Stimulated activated CD4-positive, alpha-beta T cell treated with anti-CD3 and anti-CD28 coated beads, Interleukin-12 subunit alpha, Interleukin-12 subunit beta, amount 100 ng/mL, for 48 hours (primary cell): Measurements from ENCODE around the gene EPB41L5.
"Not testable (repeated sequence)": the region's sequence is repeated elsewhere in the genome, so short reads cannot be mapped to it uniquely, and the experiment has no call there.

Experiments used
- DNase-seq, 3 donors: peaks; one replicate each; pipeline ENCODE4 v3.0.0-alpha.2; 2020; ENCODE audit warnings: low read depth in 2 of 3, low spot score in 1 of 3

Gene EPB41L5

DNA sequence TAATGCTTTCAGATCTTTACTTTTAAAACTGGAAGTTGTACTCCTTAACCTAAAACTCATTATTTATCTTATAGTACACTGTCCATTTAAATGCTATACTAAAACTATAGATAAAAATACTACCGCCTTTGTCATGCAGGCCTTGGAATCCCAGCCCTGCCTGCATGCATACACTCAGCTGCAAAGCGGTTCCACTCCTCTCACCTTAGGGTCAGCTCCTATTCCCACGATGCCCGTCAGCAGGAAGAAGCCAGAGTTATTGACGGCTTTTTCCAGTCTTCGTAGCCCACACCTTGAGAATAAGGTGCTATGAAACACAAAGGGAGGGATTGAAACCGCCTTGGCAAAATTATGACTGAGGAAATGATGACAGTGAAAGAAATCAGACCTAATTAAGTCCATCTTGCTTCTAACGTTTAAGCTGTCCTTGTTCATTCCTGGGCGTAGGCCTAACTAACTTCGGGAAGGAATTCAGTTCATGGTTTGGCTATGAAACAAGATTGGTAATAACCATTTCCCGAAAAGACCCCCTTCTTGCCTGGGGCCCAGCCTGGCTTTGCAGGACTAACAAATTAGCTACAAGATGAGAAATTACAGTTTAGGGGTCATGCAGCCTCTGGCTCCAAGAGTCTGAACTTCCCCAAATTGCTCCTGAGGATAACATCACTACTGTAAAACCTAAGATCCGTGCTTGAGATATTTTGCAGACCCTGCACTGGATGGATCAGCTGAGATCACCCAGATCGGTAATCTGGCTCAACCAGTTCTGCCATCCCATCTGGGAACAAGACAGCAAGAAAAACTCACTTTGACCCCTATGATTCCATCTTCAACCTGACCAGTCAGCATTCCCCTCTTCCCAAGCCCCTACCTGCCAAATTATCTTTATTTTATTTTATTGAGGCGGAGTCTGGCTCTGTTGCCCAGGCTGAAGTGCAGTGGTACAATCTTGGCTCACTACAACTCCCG lies 17.1 kb downstream of the EPB41L5 start:
- no peak for DNase-seq

DNA sequence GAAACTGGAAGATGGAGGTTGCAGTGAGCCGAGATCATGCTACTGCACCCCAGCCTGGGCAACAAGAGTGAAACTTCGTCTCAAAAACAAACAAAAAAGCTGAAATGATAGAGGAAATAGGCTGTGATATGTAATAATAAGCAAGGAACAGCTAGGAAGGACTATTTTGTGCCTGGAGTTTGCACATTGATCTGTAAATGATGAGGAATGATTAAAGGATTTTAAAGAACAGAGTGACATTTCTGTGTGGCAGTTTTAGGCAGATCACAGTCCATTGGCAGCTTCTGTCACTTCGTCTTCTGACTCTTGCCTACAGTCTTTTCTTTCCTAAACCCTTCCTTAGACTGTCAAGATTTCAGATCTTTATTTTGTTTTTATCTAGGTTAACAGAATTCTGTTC lies 19.4 kb downstream of the EPB41L5 start:
- DNase-seq: no peak

DNA sequence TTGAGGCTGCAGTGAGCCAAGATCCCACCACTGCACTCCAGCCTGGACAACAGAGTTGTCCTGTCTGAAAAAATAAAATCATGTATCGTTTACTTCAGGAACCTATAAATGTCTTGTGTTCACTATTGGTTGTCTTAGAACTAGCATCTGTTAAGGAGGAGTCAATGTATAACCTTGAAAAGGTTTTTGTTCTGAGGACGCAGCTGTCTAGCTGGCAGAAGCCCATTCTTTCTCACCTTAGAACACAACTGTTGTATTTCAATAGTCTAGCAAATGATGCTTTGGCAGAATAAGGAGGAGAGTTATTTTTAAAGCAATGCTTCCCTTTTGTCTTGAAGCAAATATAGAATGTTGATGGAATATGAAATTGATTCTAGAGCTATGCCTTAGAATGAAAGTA lies 21.1 kb downstream of the EPB41L5 start:
- DNase-seq: no peak

DNA sequence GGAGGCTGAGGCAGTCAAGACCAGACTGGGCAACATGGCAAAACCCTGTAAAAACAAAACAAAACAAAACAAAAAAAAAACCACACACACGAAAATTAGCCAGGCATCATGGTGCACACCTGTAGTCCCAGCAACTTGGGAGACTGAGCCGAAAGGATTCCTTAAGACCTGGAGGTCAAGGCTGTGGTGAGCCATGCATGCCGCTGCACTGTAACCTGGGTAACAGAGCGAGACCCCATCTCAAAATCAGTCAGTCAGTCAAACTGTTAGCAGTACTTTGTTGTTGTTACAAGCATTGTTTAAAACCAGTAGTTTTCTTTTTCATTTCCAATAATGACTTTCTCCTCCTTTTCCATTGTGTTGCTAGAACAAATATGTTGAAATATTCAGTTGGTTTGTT lies 21.7 kb downstream of the EPB41L5 start:
- no peak for DNase-seq

GRCh38 chr2:120036145-120036544 lies 23.3 kb downstream of the EPB41L5 start:
- no peak for DNase-seq

DNA sequence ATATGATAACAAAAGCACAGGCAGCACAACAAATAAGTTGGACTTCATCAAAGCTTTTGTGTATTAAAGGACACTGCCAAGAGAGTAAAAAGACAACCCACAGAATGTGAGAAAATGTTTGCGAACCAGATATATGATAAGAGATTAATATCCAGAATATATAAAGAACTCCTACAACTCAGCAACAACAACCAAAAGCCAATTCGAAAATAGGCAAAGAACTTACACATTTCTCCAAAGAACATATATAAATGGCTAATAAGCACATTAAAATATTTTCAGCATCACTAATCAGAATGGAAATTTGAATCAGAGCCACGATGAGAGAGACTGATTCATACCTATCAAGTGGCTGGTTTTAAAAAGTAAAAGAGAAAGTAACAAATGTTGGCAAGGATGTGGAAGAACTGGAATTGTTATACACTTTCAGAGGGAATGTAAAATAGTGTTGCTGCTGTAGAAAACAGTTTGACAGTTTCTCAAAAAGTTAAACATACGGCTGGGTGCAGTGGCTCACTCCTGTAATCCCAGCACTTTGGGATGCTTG lies 25.2 kb downstream of the EPB41L5 start:
- DNase-seq: no peak

DNA sequence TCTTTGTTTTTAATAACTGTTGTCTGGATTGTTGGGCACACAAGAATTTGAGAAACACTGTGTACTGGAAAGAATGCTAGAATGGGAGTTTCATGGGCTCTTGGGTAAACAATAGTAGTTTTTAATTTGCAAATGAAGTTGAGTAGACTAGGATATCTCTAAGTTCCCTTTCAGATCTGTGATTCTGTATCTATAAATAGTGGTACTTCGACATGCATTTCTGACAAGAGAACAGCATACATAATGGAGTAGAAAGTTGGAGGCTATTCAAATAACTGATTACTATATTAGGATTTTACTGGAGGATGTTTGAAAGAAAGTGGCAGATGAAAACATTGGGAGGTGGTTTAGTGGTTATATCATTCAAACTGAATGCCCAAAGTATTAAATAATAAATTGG lies 29.5 kb downstream of the EPB41L5 start:
- DNase-seq: no peak

DNA sequence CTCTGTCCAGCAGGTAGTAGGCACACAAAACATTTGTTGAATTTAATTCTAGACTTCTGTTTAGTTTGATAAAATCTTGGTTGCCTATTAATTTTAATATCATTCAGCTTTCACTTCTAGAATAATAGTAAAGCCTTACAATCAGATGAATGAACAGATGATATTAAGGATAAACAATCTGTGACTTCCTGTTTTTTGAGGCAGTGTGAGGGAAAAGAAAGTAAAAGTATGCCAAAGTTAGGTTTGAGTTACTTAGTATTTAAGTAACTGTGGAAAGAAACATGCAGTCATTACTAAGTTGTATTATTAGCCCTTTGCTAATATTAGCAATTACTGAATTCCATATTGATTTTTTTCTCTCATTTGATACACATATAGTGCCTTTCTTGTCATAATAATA lies 31.5 kb downstream of the EPB41L5 start:
- no peak for DNase-seq

DNA sequence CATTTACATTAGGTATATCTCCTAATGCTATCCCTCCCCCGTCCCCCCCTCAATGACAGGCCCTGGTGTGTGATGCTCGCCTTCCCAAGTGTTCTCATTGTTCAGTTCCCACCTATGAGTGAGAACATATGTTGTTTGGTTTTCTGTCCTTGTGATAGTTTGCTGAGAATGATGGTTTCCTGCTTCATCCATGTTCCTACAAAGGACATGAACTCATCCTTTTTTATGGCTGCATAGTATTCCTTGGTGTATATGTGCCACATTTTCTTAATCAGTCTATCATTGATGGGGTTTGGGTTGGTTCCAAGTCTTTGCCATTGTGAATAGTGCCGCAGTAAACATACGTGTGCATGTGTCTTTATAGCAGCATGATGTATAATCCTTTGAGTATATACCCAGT lies 32.9 kb downstream of the EPB41L5 start:
- not testable (repeated sequence) for DNase-seq

DNA sequence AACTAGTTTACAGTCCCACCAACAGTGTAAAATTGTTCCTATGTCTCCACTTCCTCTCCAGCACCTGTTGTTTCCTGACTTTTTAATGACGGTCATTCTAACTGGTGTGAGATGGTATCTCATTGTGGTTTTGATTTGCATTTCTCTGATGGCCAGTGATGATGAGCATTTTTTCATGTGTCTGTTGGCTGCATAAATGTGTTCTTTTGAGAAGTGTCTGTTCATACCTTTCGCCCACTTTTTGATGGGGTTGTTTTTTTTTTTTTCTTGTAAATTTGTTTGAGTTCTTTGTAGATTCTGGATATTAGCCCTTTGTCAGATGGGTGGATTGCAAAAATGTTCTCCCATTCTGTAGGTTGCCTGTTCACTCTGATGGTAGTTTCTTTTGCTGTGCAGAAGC lies 33.4 kb downstream of the EPB41L5 start:
- DNase-seq: not testable (repeated sequence)

DNA sequence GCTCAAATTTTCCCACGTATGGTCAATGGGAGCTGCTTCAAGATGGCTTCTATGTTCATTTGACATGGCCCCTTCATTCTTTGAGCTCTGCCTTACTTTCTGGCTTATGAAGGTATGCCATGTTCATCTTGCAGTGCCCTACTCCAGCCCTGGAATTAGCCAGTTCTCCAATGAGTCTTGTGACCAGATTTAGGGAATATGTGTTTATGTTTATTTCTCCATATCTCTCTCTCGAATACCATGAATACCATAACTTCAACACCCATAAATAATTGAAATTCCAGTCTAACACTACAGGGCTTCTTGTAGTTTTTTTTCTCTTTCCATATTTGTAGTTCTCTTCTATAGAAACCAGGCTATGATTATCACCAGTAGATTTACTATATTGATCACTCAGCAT lies 39.7 kb downstream of the EPB41L5 start:
- DNase-seq: no peak

GRCh38 chr2:120053891-120054290 lies 41.0 kb downstream of the EPB41L5 start:
- DNase-seq: no peak

GRCh38 chr2:120059483-120059882 lies 46.6 kb downstream of the EPB41L5 start:
- no peak for DNase-seq

DNA sequence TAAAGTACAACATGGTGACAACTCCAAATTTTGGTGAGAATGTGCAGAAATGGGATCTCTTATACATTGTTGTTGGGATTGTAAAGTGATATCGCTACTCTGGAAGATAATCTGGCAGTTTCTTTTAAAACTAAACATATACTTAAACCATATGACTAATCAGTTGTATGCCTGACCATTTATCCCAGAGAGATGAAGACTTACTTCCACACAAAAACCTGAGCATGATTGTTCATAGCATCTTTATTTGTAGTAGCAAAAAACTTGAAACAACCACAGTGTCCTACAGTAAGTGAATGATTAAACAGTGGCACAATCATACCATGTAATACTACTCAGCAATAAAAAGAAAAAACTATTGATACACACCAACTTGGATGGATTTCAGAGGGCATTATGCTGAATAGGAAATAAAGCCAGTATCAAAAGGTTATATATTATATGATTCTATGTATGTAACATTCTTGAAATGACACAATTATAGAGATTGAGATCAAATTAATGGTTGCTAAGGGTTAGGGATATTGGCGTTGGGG lies 47.3 kb downstream of the EPB41L5 start:
- DNase-seq: no peak

GRCh38 chr2:120064664-120065063 lies 51.8 kb downstream of the EPB41L5 start:
- no peak for DNase-seq

DNA sequence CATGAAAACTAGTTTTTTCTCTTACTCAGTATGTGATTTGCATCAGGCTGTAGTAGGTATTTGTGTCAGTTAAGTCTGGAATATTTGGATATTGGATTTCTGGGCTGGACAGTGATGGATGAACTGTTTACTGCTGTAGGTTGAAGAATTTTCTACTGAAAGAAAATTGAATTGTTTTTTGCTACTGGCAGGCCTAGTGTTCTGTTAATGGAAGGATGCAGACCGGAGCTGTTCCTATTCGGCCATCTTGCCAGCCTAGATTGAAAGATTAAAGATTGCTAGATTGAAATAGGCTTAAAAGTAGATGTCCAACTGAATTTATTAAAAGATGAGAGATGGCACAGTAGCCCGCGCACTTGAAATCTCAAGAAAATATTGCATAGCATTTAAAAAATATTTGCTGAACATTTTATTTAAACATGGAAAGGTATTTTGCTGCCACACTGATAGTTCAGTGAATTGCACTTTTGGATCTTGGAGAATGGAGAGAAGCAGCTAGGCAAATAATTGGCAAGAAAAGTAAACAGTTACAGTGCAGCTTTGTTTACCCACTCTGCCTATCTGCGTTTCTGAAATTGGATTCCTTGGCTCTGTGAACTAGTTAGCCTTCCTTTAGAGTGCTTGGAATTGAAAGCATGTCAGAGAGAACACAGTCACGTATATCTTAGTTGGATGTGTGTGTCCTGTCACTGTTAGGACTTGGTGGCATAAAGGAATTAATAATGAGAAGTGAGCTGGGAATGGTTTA lies 54.1 kb downstream of the EPB41L5 start:
- no peak for DNase-seq

GRCh38 chr2:120068040-120068658 lies 55.3 kb downstream of the EPB41L5 start:
- not testable (repeated sequence) for DNase-seq

DNA sequence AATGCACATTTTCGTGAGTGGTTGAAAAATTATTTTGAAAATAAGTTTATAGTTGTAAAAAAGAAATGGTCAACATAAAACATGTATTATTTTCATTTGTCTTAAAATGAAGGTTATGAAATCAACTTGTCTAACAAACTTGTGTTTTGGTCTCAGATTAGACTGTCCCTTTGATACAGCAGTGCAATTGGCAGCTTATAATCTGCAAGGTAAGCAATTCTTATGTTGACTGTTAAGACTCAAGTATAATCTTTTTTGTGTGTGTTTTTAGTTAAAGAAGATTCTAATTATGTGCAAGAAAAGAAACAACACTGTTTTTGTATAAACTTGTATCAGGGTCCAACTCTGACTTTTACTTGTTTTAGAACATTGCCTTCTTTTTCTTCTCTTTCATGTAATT lies 62.7 kb downstream of the EPB41L5 start:
- no peak for DNase-seq

- no peak for DNase-seq
Observed at GRCh38 chr2:120077896-120078295, 65.0 kb downstream of the EPB41L5 start.

GRCh38 chr2:120079647-120080046 lies 66.8 kb downstream of the EPB41L5 start:
- DNase-seq: no peak

DNA sequence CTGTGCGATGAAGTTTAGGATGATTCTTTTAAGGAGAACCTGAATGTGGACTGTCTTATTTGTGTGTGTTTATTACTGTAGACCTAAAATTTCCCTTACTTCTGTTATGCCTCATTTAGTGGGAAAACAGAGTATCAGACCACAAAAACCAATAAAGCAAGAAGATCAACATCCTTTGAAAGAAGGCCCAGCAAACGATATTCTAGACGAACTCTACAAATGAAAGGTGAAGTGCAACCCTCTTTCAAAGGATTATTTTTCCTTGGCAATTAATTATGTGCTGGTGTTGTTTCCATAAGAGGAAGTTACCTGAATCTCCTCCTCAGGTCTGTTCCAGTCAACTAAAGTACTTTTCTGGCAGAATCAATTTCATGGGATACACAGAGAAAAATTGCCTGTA lies 78.6 kb downstream of the EPB41L5 start:
- DNase-seq: no peak
